Cerebellar nuclear complex (tissue), 1 donor: ENCODE measurements around the gene TNFRSF17.

Experiments
- DNase-seq, 2 experiments: peaks; one replicate each; lab custom pipeline; 2025; lab: John Stamatoyannopoulos, UW

Gene TNFRSF17

GRCh38 chr16:12002447-12003006 is 37.5 kb downstream of the TNFRSF17 start:
- DNase-seq = no peak

- DNase-seq = no peak
Measured at GRCh38 chr16:12006637-12007036, 41.6 kb downstream of the TNFRSF17 start.

- DNase-seq = no peak
Measured at GRCh38 chr16:12009462-12009861, 44.5 kb downstream of the TNFRSF17 start.

- no peak for DNase-seq
Measured at GRCh38 chr16:12009922-12010321, 44.9 kb downstream of the TNFRSF17 start.

GRCh38 chr16:12010388-12011251 is 45.6 kb downstream of the TNFRSF17 start:
- DNase-seq = no peak

- DNase-seq = no peak
Measured at GRCh38 chr16:12011565-12011964, 46.6 kb downstream of the TNFRSF17 start.

- DNase-seq = no peak
Measured at GRCh38 chr16:12016291-12016947, 51.4 kb downstream of the TNFRSF17 start.

- DNase-seq = no peak
Measured at GRCh38 chr16:12017558-12017957, 52.5 kb downstream of the TNFRSF17 start.
